Measurements from ENCODE around the gene DDIAS. TPM values are rescaled to one million over a fixed set of nuclear protein-coding genes. Genes with fewer than 3 reads are reported as not detected.
A peak's percentile ranks its signal among the peaks of the same experiment; 100 is the strongest.

DDIAS gene
- total RNA-seq, 2 donors from 2014 or later, result 0.86 to 2.3 TPM

DNA sequence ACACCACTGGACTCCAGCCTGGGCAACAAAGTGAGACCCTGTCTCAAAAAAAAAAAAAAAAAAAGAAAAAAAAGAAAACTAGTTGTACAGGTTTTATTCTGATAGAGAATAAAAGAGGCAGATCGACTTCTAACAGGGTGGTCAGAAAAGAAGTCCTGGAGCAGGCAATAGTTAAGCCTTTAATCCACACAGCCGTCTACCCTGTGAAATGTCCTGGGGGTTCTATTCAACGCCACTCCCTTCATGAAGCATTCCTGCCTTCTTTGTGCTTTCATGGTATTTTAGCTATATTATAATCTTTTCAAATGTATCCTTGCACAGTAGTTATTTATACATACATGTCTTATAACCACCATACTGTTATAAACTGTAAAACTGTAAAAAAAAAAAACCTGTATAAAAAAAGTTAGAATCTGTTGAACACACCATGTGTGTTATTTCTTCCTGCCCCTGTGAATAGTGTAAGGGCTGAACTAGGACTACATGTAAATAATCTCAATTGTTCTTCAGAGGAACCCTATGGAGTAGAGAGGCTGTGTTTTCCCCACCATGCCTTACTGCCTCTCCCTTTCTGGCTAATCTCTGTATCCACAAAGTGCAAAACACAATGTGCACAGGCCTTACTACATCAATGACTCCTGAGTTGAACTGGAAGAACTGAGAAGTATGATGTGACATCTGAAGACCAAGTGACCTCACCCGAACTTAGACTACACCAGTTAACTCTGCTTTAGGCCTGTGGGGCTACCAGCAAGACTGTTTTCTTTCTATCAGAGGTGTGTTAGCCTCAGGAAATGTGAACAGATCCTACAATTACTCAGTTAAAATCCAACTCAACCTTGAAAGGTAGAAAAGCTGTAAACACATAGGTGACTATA lies 26.7 kb upstream of the DDIAS start:
- ATAC-seq, result no peak
- intact Hi-C loops (cut with DNase I), result no loop called here
- no peak for DNase-seq

- DNase-seq (no peak), ATAC-seq (peak; percentile 67 to 87)
- intact Hi-C loops (cut with DNase I), result no loop called here
These were observed 17.7 kb upstream of the DDIAS start for GRCh38 chr11:82883853-82884252.

GRCh38 chr11:82889133-82890001 lies 12.2 kb upstream of the DDIAS start:
- peak in 1 of 2 donors; percentile 65 for ATAC-seq
- no peak for DNase-seq
- intact Hi-C loops (cut with DNase I), result no loop called here

- ATAC-seq, result no peak
- DNase-seq, result no peak
- intact Hi-C loops (cut with DNase I), result no loop called here
These were observed 11.6 kb upstream of the DDIAS start for GRCh38 chr11:82890002-82890341.

- intact Hi-C loops (cut with DNase I), result no loop called here
These were observed 10.6 kb upstream of the DDIAS start for GRCh38 chr11:82890936-82891335.

DNA sequence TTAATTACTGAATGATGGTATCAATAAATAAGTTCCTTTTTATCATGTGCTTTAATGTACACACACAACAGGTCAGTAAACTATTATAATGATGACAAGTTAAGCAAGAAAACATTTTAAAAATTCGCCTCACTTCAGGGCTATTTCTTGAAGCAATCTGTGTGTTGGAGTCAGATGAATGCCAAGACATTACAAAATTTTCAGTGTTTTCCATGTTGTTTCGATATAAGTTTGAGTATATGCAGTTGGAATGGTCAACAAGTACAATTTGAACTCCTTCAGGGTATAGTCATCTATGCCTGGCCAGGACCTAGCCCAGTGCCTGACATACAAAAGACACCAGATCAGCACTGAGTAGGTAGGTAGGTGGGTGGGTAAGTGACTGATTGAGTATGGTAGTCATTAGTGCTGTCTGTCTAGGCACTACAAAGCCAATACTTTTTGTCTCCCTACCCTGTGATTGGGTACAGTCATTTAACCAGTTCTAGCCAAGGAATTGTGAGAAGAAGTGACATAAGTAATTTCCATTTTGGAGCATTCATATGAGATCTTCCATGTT lies 8.8 kb upstream of the DDIAS start:
- ATAC-seq, result no peak
- intact Hi-C loops (cut with DNase I), result no loop called here
- DNase-seq, result no peak

More at GRCh38 chr11:82890936-82891335, 10.6 kb upstream of the DDIAS start:
- DNase-seq (no peak), ATAC-seq (no peak)

- intact Hi-C loops (cut with DNase I), result no loop called here
- ATAC-seq (no peak), DNase-seq (no peak)
These were observed 6.0 kb upstream of the DDIAS start for GRCh38 chr11:82895437-82896091.

GRCh38 chr11:82896183-82896582 lies 5.4 kb upstream of the DDIAS start:
- intact Hi-C loops (cut with DNase I), result no loop called here
- ATAC-seq, result no peak
- no peak for DNase-seq

- no peak for ATAC-seq
- intact Hi-C loops (cut with DNase I), result no loop called here
- no peak for DNase-seq
These were observed 3.3 kb upstream of the DDIAS start for GRCh38 chr11:82898241-82898640.

- DNase-seq (no peak), ATAC-seq (no peak)
- intact Hi-C loops (cut with DNase I), result no loop called here
These were observed 2.2 kb upstream of the DDIAS start for GRCh38 chr11:82899186-82899820.

DNA sequence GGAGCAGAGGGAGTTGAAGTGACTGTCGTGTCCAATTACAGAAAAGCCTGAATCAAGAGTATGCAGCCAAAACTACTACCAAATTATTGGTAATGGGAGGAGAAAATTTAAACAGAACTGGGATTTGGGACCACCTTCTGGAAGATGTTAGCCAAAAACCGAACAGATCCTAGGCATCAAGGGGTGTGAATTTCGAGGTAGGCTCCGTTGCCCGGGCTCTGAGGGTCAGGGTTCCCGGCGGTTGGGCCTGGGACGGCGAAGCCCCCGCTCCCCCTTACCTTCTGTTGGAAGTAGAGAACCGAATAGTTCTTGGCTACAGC lies 1.6 kb upstream of the DDIAS start:
- DNase-seq (no peak), ATAC-seq (peak in 1 of 2 donors; percentile 3)
- intact Hi-C loops (cut with DNase I), result loop anchor here (5.0 to 10.0 kb wide), 5 partner anchors 33 to 345 kb away; partner anchors contain the start of gene ANKRD42 (in 1 of the 2)

DNA sequence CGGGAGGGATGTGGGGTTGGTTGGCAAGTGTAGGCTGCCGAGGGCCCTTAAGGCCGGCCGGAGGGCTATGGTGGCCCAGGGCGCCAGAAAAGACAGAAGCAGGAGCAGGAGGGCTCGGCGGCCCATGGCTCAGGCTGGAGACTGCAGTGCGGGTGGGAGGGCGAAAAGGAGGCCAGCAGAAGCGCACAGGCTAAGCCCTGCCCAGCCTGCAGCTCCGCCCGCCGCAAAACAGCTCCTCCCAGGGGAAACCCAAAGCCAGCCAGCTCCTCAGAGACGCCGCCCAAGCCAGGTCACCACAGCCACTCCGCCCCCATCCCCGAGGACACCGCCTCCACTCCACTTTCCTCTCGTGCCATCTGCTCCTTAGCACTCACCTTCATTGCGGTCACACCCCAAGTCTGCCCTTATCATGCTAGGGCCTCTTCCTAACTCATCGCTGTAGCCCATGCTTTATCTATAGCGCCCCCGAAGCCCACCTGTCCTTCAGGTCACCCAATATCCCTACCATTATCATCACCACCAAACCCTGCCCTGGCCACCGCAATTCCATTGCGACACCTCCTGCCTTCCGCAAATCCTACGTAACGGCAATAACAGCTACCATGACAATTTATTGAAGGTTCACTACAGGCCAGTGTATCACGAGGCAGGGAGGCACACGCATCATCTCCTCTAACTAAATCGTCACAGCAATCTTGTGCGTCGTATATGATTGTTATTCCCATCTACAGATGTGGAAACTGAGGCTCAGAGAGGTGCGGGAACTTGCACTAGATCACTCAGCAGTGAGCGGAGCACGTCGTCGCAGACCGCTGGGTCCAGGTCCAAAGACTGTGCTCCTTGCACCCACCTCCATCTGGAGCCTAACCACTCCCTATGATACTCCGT lies 1.0 kb upstream of the DDIAS start, which contains the start of gene PRCP:
TSS of gene PRCP (minus strand) at position 154 of the 888 bp plus-strand sequence. CDS start at position 126, 28 bp downstream.
- peak; percentile 95 for DNase-seq
- ATAC-seq, result peak; percentile 94 to 96

GRCh38 chr11:82901922-82902485 lies 468 bp downstream of the DDIAS start:
- intact Hi-C loops (cut with DNase I), result loop anchor here (5.0 to 10.0 kb wide), 5 partner anchors 35 to 343 kb away; partner anchors contain the start of gene ANKRD42 (in 1 of the 2)
- DNase-seq, result no peak
- no peak for ATAC-seq

More for the DNA sequence above, 1.0 kb upstream of the DDIAS start, which contains the start of gene PRCP:
- intact Hi-C loops (cut with DNase I), result loop anchor here (5.0 to 10.0 kb wide), 5 partner anchors 33 to 344 kb away; partner anchors contain the start of gene ANKRD42 (in 1 of the 2)

GRCh38 chr11:82902880-82903279 lies 1.3 kb downstream of the DDIAS start:
- no peak for ATAC-seq
- intact Hi-C loops (cut with DNase I), result loop anchor here (5.0 to 10.0 kb wide), 5 partner anchors 36 to 342 kb away; partner anchors contain the start of gene ANKRD42 (in 1 of the 2)
- DNase-seq, result no peak

- intact Hi-C loops (cut with DNase I), result loop anchor here (5.0 to 10.0 kb wide), 5 partner anchors 37 to 341 kb away; partner anchors contain the start of gene ANKRD42 (in 1 of the 2)
- no peak for ATAC-seq
- no peak for DNase-seq
These were observed 2.5 kb downstream of the DDIAS start for GRCh38 chr11:82903843-82904586.

GRCh38 chr11:82906236-82906635 lies 4.7 kb downstream of the DDIAS start:
- DNase-seq (no peak), ATAC-seq (no peak)
- intact Hi-C loops (cut with DNase I), result loop anchor here (2.0 to 10.0 kb wide), 4 partner anchors 179 to 345 kb away; no protein-coding TSS in a partner anchor
